ENCODE data around the gene ADAM15.

Gene ADAM15

GRCh38 chr1:155034318-155035208 lies 16.6 kb upstream of the ADAM15 start:
- WGBS, 2 experiments (ENCODE audit: insufficient coverage in 2 of 2), result 89 to 91% methylated on average over 13 to 17 of the region's 20 CpGs
- Histone ChIP-seq H3K36me3 (ENCODE audit: control insufficient read depth, insufficient read depth, low read length) (no peaks in the 10 kb centered on the region), H3K4me3 (ENCODE audit: extremely low read depth, insufficient read depth, low read length, poor library complexity, severe bottlenecking) (no peak overlapping the region), H3K9me3 (ENCODE audit: control insufficient read depth, low read length) (no peaks in the 10 kb centered on the region), H3K4me1 (ENCODE audit: control insufficient read depth, insufficient read depth, low read length, poor library complexity, severe bottlenecking) (peaks cover 11% of the 10 kb centered on the region), H3K27ac (ENCODE audit: low read depth, low read length, severe bottlenecking) (no peak overlapping the region)

DNA sequence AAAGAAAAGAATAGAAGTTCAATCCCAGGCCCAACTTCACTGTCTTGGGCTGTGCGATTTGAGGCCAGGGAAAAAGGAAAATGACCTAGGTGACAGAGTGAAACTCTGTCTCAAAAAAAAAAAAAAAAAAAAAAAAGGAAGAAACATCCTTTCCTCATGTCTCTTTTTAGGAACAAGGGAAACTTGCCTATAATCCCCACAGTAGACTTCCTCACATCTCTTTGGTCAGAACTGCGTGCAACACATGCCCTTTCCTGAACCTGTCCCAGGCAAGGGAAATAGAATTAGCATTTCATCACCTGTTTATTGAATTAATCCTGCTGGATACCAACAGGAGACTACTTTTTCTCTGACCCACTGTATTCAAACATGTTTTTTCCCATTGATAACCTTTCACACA lies 15.2 kb upstream of the ADAM15 start:
- Histone ChIP-seq H3K27ac (ENCODE audit: low read depth, low read length, severe bottlenecking) (no peak overlapping the region), H3K36me3 (ENCODE audit: control insufficient read depth, insufficient read depth, low read length) (no peaks in the 10 kb centered on the region), H3K4me3 (ENCODE audit: extremely low read depth, insufficient read depth, low read length, poor library complexity, severe bottlenecking) (no peak overlapping the region), H3K4me1 (ENCODE audit: control insufficient read depth, insufficient read depth, low read length, poor library complexity, severe bottlenecking) (peaks cover 11% of the 10 kb centered on the region), H3K9me3 (ENCODE audit: control insufficient read depth, low read length) (no peaks in the 10 kb centered on the region)
- WGBS, 2 experiments (ENCODE audit: insufficient coverage in 2 of 2), result 100% methylated on average over 1 of the region's 2 CpGs

DNA sequence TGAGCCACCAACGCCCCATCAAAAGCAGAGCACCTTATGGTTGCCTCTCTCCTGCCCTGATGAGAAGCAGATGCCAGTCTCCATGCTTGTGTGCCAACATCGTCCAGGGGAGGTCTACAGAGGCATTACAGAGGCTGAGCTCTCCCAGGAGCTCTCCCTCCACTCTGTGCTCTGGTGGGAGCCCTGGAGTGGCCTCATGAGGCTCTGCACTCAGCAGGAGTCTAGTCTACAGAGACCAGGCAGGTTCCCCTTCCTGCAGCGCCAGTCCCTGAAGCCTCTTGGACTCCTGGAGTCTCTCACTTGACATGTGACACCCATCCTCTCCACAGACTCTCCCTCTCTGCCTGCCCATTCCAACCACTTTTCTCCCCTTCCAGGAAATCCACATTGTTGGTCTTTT lies 14.1 kb upstream of the ADAM15 start:
- WGBS, 2 experiments (ENCODE audit: insufficient coverage in 2 of 2), result 94 to 97% methylated on average over 3 of the region's 3 CpGs
- Histone ChIP-seq H3K9me3 (ENCODE audit: control insufficient read depth, low read length) (no peaks in the 10 kb centered on the region), H3K4me1 (ENCODE audit: control insufficient read depth, insufficient read depth, low read length, poor library complexity, severe bottlenecking) (peaks cover 11% of the 10 kb centered on the region), H3K27ac (ENCODE audit: low read depth, low read length, severe bottlenecking) (no peak overlapping the region), H3K4me3 (ENCODE audit: extremely low read depth, insufficient read depth, low read length, poor library complexity, severe bottlenecking) (no peak overlapping the region), H3K36me3 (ENCODE audit: control insufficient read depth, insufficient read depth, low read length) (no peaks in the 10 kb centered on the region)

DNA sequence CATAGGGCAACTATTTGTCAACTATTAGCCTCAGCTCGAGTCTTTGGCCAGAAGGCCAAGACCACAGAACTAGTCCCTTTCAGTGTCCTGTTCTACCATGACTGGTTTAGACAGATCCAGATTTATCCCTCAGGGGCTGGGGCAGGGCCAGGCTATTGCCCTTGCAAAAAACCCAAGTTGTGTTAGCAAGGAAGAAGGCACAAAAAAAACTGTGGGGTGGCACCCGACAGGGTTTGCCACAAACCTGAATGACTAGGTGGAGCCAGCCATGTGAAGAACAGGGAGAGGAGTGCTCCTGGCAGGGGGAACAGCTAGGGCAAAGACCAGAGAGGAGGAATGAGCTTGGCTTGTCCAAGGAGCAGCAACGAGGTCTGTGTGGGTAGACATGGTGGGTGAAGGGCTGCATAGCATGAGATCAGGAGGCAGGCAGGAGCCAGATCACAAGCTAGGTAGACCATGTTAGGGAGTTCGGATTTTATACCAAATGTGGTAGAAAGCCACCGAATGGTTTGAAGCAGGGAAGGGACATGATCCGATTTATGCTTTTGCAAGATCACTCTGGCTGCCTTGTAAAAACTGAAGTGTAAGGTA lies 13.2 kb upstream of the ADAM15 start:
- Histone ChIP-seq H3K36me3 (ENCODE audit: control insufficient read depth, insufficient read depth, low read length) (no peaks in the 10 kb centered on the region), H3K4me1 (ENCODE audit: control insufficient read depth, insufficient read depth, low read length, poor library complexity, severe bottlenecking) (peaks cover 11% of the 10 kb centered on the region), H3K27ac (ENCODE audit: low read depth, low read length, severe bottlenecking) (no peak overlapping the region), H3K4me3 (ENCODE audit: extremely low read depth, insufficient read depth, low read length, poor library complexity, severe bottlenecking) (no peak overlapping the region), H3K9me3 (ENCODE audit: control insufficient read depth, low read length) (no peaks in the 10 kb centered on the region)
- 93 to 100% methylated on average over 6 of the region's 6 CpGs for WGBS, 2 experiments (ENCODE audit: insufficient coverage in 2 of 2)

DNA sequence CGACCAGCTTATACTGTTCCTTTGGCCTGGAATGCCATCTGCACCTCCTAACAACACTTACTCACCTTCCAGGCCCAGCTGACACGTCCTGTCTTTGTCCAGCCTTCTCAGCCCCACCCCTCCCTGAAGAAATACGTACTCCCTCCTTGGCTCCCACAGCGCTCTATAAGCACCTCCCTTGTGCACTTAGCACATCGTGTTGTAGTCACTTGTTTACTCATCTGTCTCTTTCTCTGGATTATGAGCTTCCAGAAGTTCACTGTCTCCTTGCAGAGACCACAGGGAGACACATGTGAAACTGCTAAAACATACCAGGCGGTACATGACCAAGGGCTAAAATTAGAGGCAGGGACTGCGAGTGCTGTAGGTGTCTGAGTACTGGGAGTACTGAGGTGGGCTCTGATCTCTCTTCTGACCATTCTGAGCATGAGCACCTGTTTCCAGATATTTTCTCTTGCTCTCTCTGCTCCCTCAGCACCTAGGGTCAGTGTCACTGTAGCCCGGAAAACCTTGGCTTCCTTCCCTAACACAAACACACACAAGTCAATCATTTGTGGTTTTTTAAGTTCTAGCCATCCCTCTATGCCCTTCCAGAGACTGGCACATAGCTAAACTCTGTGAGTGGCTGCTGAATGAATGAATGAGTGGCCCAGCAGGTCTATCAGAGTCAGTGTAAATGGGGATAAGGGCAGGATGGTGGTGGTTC lies 12.4 kb upstream of the ADAM15 start:
- Histone ChIP-seq H3K4me1 (ENCODE audit: control insufficient read depth, insufficient read depth, low read length, poor library complexity, severe bottlenecking) (peaks cover 11% of the 10 kb centered on the region), H3K9me3 (ENCODE audit: control insufficient read depth, low read length) (no peaks in the 10 kb centered on the region), H3K4me3 (ENCODE audit: extremely low read depth, insufficient read depth, low read length, poor library complexity, severe bottlenecking) (no peak overlapping the region), H3K36me3 (ENCODE audit: control insufficient read depth, insufficient read depth, low read length) (no peaks in the 10 kb centered on the region), H3K27ac (ENCODE audit: low read depth, low read length, severe bottlenecking) (no peak overlapping the region)
- 80 to 85% methylated on average over 5 to 8 of the region's 8 CpGs for whole genome bisulfite sequencing, 2 experiments (ENCODE audit: insufficient coverage in 2 of 2)

DNA sequence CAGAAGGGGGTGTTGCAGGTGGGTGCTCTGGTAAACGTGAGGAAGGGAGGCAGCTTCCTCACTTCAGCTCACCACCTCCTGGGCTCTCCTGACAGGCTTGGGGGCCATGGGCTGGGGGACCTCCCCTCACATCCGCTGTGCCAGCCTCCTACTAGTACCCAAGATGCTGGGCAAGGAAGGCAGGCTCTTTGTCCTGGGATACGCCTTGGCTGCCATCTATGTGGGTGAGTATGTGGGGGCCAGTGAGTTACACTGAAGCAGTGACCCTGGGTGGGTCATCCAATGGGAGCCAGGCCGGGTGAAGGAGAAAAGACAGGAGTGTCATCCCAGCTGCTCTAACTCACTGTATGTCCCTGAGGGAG lies 11.8 kb upstream of the ADAM15 start:
- Histone ChIP-seq H3K36me3 (ENCODE audit: control insufficient read depth, insufficient read depth, low read length) (no peaks in the 10 kb centered on the region), H3K9me3 (ENCODE audit: control insufficient read depth, low read length) (no peaks in the 10 kb centered on the region), H3K4me3 (ENCODE audit: extremely low read depth, insufficient read depth, low read length, poor library complexity, severe bottlenecking) (no peak overlapping the region), H3K27ac (ENCODE audit: low read depth, low read length, severe bottlenecking) (no peak overlapping the region), H3K4me1 (ENCODE audit: control insufficient read depth, insufficient read depth, low read length, poor library complexity, severe bottlenecking) (peaks cover 11% of the 10 kb centered on the region)
- 80 to 90% methylated on average over 2 of the region's 4 CpGs for WGBS, 2 experiments (ENCODE audit: insufficient coverage in 2 of 2)

DNA sequence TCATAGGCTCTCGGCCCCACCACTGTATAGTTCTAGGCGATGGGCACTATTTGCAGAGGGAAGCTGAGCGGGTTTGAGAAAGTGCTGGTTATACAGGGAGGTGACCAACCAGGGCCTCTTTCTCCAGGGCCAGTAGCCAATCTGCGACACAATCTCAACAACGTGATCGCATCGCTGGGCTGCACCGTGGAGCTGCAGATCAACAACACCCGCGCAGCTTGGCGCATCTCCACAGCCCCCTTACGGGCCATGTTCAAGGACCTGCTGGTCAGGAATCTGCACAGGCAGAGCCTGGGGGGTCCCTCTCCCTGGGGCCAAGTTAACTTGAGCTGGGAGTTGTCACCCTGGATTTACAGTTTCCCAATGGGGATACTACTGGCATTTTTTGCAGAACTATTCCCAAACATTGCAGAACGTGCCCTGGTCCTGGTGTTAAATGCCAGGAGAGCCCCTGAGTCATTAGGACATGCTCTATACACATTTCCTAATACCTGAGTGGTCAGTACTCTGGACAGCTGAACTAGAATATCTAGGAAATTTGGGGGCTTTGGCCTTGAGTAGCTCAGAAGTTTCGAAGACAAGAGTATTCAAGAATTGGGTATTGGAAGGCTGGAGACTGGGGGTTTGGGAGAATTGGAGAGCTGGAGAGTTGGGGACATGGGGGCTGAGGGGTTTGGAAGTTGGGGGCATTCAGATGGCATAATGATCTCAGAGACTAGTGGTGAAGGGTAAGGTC lies 10.6 kb upstream of the ADAM15 start:
- Histone ChIP-seq H3K27ac (ENCODE audit: low read depth, low read length, severe bottlenecking) (no peak overlapping the region), H3K36me3 (ENCODE audit: control insufficient read depth, insufficient read depth, low read length) (no peaks in the 10 kb centered on the region), H3K4me1 (ENCODE audit: control insufficient read depth, insufficient read depth, low read length, poor library complexity, severe bottlenecking) (peaks cover 20% of the 10 kb centered on the region), H3K4me3 (ENCODE audit: extremely low read depth, insufficient read depth, low read length, poor library complexity, severe bottlenecking) (no peak overlapping the region), H3K9me3 (ENCODE audit: control insufficient read depth, low read length) (no peaks in the 10 kb centered on the region)
- 95 to 96% methylated on average over 13 to 14 of the region's 14 CpGs for WGBS, 2 experiments (ENCODE audit: insufficient coverage in 2 of 2)

DNA sequence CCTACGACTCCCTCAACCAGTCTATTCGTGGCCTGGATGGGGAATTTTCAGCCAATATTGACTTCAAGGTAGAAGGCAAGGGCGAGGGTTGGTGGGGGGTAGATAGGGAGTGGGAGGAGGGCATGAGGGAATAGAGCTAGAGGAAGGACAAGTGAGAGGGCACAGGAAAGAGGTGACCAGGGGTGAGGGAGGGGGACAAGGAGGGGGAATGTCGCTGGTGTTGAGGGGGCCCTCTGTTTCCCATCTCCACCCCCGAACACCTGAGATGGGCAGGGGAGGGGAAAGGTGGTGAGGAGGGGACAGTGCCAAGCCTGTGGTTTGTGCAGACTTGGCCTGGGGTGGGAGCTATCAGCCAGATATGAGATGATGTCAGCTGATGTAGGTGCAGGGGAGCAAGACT lies 8.3 kb upstream of the ADAM15 start:
- 79 to 91% methylated on average over 4 of the region's 5 CpGs for WGBS, 2 experiments (ENCODE audit: insufficient coverage in 2 of 2)
- no peak overlapping the region for H3K4me3 ChIP-seq (ENCODE audit: extremely low read depth, insufficient read depth, low read length, poor library complexity, severe bottlenecking)
- no peak overlapping the region for H3K27ac ChIP-seq (ENCODE audit: low read depth, low read length, severe bottlenecking)
- H3K36me3 ChIP-seq (ENCODE audit: control insufficient read depth, insufficient read depth, low read length), result no peaks in the 10 kb centered on the region
- peaks cover 31% of the 10 kb centered on the region for H3K4me1 ChIP-seq (ENCODE audit: control insufficient read depth, insufficient read depth, low read length, poor library complexity, severe bottlenecking)
- H3K9me3 ChIP-seq (ENCODE audit: control insufficient read depth, low read length), result no peaks in the 10 kb centered on the region

GRCh38 chr1:155043301-155043702 lies 7.8 kb upstream of the ADAM15 start:
- H3K4me3 ChIP-seq (ENCODE audit: extremely low read depth, insufficient read depth, low read length, poor library complexity, severe bottlenecking), result no peak overlapping the region
- WGBS, 2 experiments (ENCODE audit: insufficient coverage in 2 of 2), result 86 to 91% methylated on average over 7 to 10 of the region's 12 CpGs
- no peaks in the 10 kb centered on the region for H3K36me3 ChIP-seq (ENCODE audit: control insufficient read depth, insufficient read depth, low read length)
- H3K27ac ChIP-seq (ENCODE audit: low read depth, low read length, severe bottlenecking), result no peak overlapping the region
- H3K4me1 ChIP-seq (ENCODE audit: control insufficient read depth, insufficient read depth, low read length, poor library complexity, severe bottlenecking), result peaks cover 30% of the 10 kb centered on the region
- H3K9me3 ChIP-seq (ENCODE audit: control insufficient read depth, low read length), result no peaks in the 10 kb centered on the region

DNA sequence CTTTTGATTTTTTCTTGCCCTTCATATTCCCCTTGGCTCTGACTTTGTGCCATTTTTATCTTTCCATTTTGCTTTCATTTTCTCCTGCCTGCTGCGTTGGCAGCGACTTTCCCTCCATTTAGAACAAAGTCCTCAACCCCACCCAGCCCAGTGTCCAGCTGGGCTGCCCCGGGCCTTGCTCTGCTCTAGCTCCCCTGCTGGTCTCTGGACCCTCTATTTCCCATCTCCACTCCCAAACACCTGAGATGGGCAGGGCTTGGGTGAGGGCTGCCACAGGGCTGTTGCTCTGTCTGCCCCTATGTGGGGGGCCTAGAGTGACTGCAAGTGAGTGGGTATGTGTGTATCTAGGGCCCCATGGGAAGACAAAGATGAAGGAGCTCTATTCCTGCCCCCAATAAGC lies 7.3 kb upstream of the ADAM15 start:
- H3K27ac ChIP-seq (ENCODE audit: low read depth, low read length, severe bottlenecking), result no peak overlapping the region
- H3K4me3 ChIP-seq (ENCODE audit: extremely low read depth, insufficient read depth, low read length, poor library complexity, severe bottlenecking), result no peak overlapping the region
- no peaks in the 10 kb centered on the region for H3K36me3 ChIP-seq (ENCODE audit: control insufficient read depth, insufficient read depth, low read length)
- H3K9me3 ChIP-seq (ENCODE audit: control insufficient read depth, low read length), result no peaks in the 10 kb centered on the region
- 83 to 100% methylated on average over 2 to 3 of the region's 3 CpGs for WGBS, 2 experiments (ENCODE audit: insufficient coverage in 2 of 2)
- H3K4me1 ChIP-seq (ENCODE audit: control insufficient read depth, insufficient read depth, low read length, poor library complexity, severe bottlenecking), result peaks cover 26% of the 10 kb centered on the region
